Panc1 (cell line): Measurements from ENCODE around the gene CREB5. TPM values are rescaled to one million over a fixed set of nuclear protein-coding genes. Genes with fewer than 3 reads are reported as not detected.
A peak's percentile ranks its signal among the peaks of the same experiment; 100 is the strongest.

Experiments
- ATAC-seq: fragments of 200-7000 bp; cut with Tn5 transposase; 2 replicates; pipeline ENCODE4 v1.9.1; 2020; ENCODE audit warnings: mild to moderate bottlenecking, moderate library complexity
- BruUV-seq: library from RNA; stranded (reverse); fragments of 400-500 nt; replicated peaks from 2 replicates; lab custom pipeline; 2021; lab: Mats Ljungman, UMichigan
- CTCF ChIA-PET: fragments of 300-600 bp; sonication (Branson Sonifier 250); formaldehyde crosslinking; loops from one replicate; lab custom pipeline; 2022; ENCODE audit warnings: antibody characterized with exemption; lab: Charles Lee
- POLR2A ChIA-PET: fragments of 300-600 bp; sonication (Branson Sonifier 250); formaldehyde crosslinking; loops from one replicate; lab custom pipeline; 2022; ENCODE audit warnings: antibody characterized with exemption; lab: Charles Lee
- DNase-seq: peaks from one replicate; pipeline ENCODE4 v3.0.0-alpha.2; 2010; ENCODE audit warnings: low read depth, low spot score
- H3K27ac ChIP-seq: 2 replicates; pipeline ENCODE4 v1.5.1; 2011; ENCODE audit warnings: mild to moderate bottlenecking, low read length, inconsistent platforms
- H3K27me3 ChIP-seq: fragments of 200-500 bp; sonication (Bioruptor generic); 2 replicates; pipeline ENCODE4 v1.6.0; 2014; ENCODE audit warnings: low read length, inconsistent platforms; ENCODE audit not compliant: control insufficient read depth, insufficient read depth
- H3K36me3 ChIP-seq: fragments of 200-500 bp; sonication (Bioruptor generic); 2 replicates; pipeline ENCODE4 v1.5.1; 2014; ENCODE audit warnings: inconsistent platforms, mild to moderate bottlenecking, low read length, moderate library complexity; ENCODE audit not compliant: control insufficient read depth, insufficient read depth
- H3K4me1 ChIP-seq: 2 replicates; pipeline ENCODE4 v1.5.1; 2011; ENCODE audit warnings: inconsistent platforms, mild to moderate bottlenecking, low read length, moderate library complexity; ENCODE audit not compliant: control insufficient read depth, insufficient read depth
- H3K4me3 ChIP-seq, 2 experiments: 2 replicates each; pipeline ENCODE4 v1.5.1; 2011 to 2012; ENCODE audit warnings: low read depth in 2 of 2, low read length in 2 of 2, mild to moderate bottlenecking in 2 of 2, inconsistent platforms in 1 of 2, moderate library complexity in 1 of 2
- H3K9me3 ChIP-seq: fragments of 200-500 bp; sonication (Bioruptor generic); 2 replicates; pipeline ENCODE4 v1.5.1; 2014; ENCODE audit warnings: low read depth, mild to moderate bottlenecking, inconsistent platforms, low read length, moderate library complexity; ENCODE audit not compliant: control insufficient read depth, insufficient read depth
- POLR2AphosphoS5 ChIP-seq: IDR thresholded peaks from 2 replicates; pipeline ENCODE4 v1.6.1; 2012; ENCODE audit warnings: mild to moderate bottlenecking, low read depth, low read length, moderate library complexity
- SIN3A ChIP-seq: IDR thresholded peaks from 2 replicates; pipeline ENCODE4 v1.6.1; 2012; ENCODE audit warnings: low read depth, mild to moderate bottlenecking, low read length, moderate library complexity, borderline replicate concordance; ENCODE audit not compliant: insufficient read depth
- TCF7L2 ChIP-seq: IDR thresholded peaks from 2 replicates; pipeline ENCODE4 v1.6.1; 2011; ENCODE audit warnings: mild to moderate bottlenecking, low read depth, low read length, inconsistent platforms
- in situ Hi-C: cut with HindIII; loops from 2 replicates; pipeline ENCODE4 v1.10.0; 2016; ENCODE audit warnings: low sequenced_read_pairs, low pct_unique_long_range_greater_than_20kb
- intact Hi-C: fragments of 100-400 bp; cut with micrococcal nuclease; formaldehyde crosslinking; loops from one replicate; pipeline ENCODE4 v1.10.0; 2022; ENCODE audit not compliant: unreplicated experiment
- total RNA-seq: library from RNA; stranded (reverse); gene quantifications from one replicate; pipeline ENCODE4 v1.2.1, GENCODE V29; 2021; ENCODE audit not compliant: unreplicated experiment
- TF ChIP-seq, protein P1 (sequence below): fragments of 450-650 bp; IDR thresholded peaks from 2 replicates; pipeline ENCODE4 v1.5.1; 2017; ENCODE audit warnings: mild to moderate bottlenecking
- TF ChIP-seq, protein P2 (sequence below), 2 experiments: IDR thresholded peaks; 2 replicates each; pipeline ENCODE4 v1.6.1; 2011 to 2012; ENCODE audit warnings: low read depth in 2 of 2, control low read depth in 1 of 2, low read length in 1 of 2, mild to moderate bottlenecking in 1 of 2, moderate library complexity in 1 of 2; ENCODE audit not compliant: insufficient read depth in 1 of 2

The CREB5 gene
- total RNA-seq, 1 experiment from 2014 or later = 3.1 TPM

DNA sequence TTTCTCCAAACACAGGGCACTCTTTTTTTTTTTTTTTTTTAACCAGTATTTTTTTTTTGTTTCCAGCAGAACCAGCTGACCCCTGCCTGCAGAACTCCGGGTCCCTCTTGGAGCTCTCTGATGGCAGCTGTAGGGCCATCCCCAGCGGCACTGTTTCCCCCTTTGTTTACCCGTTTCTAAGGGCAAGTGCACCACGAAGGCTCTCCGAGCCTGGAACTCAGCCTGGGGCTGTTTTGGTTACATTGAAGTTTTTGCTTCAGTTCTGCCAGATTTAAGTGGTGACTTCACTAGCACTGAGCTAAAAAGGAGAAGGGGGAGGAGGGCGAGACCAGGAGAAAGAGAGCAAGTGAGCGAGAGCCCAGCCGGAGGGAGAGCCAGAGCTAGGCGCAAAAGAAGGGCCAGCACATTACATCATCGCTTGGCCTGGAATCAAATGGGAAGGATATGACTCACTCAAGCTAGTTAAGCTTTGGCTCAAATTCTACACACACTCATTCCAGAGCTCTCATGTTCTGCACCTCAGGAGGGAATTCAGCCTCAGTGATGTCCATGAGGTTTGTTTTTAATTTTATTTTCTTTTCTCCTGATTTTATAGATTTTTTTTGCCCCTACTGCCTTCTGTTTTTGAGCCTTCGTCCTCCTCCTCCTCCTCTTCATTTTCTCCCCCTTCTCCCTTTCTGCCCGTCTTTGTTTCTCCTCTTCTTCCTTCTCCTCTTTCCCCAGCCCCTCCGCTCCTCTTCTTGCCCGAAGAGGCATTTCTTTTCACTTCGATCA, 273.5 kb downstream of the CREB5 start:
- Histone ChIP-seq H3K4me3 (peak overlapping the region; percentile 47 to 74), H3K27ac (peak overlapping the region; percentile 84), H3K9me3 (no peaks in the 10 kb centered on the region), H3K4me1 (peaks cover 17% of the 10 kb centered on the region), H3K27me3 (no peaks in the 10 kb centered on the region), H3K36me3 (no peaks in the 10 kb centered on the region)
- peak; percentile 92 for DNase-seq
- ChIA-PET POLR2A (interaction anchor here (0.7 kb wide), 1 partner anchor 139 kb away, joined by 3 read pairs; no protein-coding TSS in a partner anchor), CTCF (interaction anchor here (0.6 kb wide), 1 partner anchor 47 kb away, joined by 11 read pairs; no protein-coding TSS in a partner anchor)
- in situ Hi-C loops = no loop called here
- intact Hi-C loops = no loop called here
- no peak for TF ChIP-seq SIN3A
- TF ChIP-seq TCF7L2 = no peak
- peak; percentile 35; the same call in 1 of the 2 replicates for TF ChIP-seq POLR2AphosphoS5
- no TSS peak for BruUV-seq
- ATAC-seq = peak; percentile 98

DNA sequence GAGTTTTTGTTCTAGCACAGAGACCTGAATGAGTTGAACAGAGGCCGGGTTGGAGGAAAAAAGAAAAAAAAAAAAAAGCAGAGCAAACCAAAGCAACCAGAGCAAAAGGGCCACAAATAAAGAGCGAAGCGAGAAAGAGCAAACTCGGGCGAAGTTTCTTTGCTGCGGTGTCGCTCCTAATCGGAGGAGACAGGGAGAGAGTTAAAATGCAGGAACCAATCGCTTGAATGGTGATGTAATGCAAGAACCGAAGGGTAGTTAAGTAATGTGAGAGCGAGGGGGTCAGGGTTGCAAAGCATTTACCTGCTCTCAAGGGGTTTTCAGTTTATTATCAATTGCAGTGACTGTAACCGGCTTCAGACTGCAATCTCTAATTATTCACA, 274.1 kb downstream of the CREB5 start:
- ATAC-seq = no peak
- H3K4me3 ChIP-seq = peak overlapping the region; percentile 47 to 74
- DNase-seq = peak; percentile 24
- no peaks in the 10 kb centered on the region for H3K27me3 ChIP-seq
- ChIA-PET CTCF (interaction anchor here (0.6 kb wide), 1 partner anchor 47 kb away, joined by 11 read pairs; no protein-coding TSS in a partner anchor), POLR2A (interaction anchor here (0.7 kb wide), 1 partner anchor 138 kb away, joined by 3 read pairs; no protein-coding TSS in a partner anchor)
- TSS peak; percentile 96 for BruUV-seq
- intact Hi-C loops = no loop called here
- H3K4me1 ChIP-seq = peaks cover 17% of the 10 kb centered on the region
- no peaks in the 10 kb centered on the region for H3K36me3 ChIP-seq
- in situ Hi-C loops = no loop called here
- peak overlapping the region; percentile 84 for H3K27ac ChIP-seq
- H3K9me3 ChIP-seq = no peaks in the 10 kb centered on the region
- TF ChIP-seq, protein P1, sequence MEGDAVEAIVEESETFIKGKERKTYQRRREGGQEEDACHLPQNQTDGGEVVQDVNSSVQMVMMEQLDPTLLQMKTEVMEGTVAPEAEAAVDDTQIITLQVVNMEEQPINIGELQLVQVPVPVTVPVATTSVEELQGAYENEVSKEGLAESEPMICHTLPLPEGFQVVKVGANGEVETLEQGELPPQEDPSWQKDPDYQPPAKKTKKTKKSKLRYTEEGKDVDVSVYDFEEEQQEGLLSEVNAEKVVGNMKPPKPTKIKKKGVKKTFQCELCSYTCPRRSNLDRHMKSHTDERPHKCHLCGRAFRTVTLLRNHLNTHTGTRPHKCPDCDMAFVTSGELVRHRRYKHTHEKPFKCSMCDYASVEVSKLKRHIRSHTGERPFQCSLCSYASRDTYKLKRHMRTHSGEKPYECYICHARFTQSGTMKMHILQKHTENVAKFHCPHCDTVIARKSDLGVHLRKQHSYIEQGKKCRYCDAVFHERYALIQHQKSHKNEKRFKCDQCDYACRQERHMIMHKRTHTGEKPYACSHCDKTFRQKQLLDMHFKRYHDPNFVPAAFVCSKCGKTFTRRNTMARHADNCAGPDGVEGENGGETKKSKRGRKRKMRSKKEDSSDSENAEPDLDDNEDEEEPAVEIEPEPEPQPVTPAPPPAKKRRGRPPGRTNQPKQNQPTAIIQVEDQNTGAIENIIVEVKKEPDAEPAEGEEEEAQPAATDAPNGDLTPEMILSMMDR = no peak

DNA sequence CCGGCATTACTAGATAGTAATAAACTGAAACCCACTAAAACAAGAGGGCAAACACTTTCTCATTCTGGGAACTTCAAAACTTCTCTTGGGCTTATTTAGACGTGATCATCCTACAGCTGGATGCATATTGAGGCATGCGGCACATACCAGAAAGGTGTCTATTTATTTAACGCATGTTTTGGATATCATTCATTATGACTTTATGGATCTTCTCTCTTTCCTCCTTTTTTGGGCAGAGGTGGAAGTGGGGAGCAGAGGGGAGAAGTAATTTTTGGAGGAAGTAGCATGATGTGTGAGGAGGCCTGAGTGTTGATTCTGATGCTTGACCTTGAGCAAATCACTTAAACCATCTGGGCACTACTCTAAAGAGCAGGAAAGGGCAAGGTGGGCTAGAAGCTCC, 275.2 kb downstream of the CREB5 start:
- H3K4me1 ChIP-seq = peaks cover 17% of the 10 kb centered on the region
- no peak overlapping the region for H3K27ac ChIP-seq
- TF ChIP-seq, protein P2, sequence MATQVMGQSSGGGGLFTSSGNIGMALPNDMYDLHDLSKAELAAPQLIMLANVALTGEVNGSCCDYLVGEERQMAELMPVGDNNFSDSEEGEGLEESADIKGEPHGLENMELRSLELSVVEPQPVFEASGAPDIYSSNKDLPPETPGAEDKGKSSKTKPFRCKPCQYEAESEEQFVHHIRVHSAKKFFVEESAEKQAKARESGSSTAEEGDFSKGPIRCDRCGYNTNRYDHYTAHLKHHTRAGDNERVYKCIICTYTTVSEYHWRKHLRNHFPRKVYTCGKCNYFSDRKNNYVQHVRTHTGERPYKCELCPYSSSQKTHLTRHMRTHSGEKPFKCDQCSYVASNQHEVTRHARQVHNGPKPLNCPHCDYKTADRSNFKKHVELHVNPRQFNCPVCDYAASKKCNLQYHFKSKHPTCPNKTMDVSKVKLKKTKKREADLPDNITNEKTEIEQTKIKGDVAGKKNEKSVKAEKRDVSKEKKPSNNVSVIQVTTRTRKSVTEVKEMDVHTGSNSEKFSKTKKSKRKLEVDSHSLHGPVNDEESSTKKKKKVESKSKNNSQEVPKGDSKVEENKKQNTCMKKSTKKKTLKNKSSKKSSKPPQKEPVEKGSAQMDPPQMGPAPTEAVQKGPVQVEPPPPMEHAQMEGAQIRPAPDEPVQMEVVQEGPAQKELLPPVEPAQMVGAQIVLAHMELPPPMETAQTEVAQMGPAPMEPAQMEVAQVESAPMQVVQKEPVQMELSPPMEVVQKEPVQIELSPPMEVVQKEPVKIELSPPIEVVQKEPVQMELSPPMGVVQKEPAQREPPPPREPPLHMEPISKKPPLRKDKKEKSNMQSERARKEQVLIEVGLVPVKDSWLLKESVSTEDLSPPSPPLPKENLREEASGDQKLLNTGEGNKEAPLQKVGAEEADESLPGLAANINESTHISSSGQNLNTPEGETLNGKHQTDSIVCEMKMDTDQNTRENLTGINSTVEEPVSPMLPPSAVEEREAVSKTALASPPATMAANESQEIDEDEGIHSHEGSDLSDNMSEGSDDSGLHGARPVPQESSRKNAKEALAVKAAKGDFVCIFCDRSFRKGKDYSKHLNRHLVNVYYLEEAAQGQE (IDR thresholded peaks at IDR 0.05; ENCODE audit: insufficient read depth in 1 of 2, low read depth in 2 of 2, low read length in 1 of 2) = no peak
- TF ChIP-seq POLR2AphosphoS5 (no peak), TCF7L2 (no peak), SIN3A (no peak)
- TF ChIP-seq, protein P1 = no peak
- DNase-seq = no peak
- H3K36me3 ChIP-seq = no peaks in the 10 kb centered on the region
- no TSS peak for BruUV-seq
- CTCF ChIA-PET = no interaction called here
- intact Hi-C loops (no loop called here), in situ Hi-C loops (no loop called here)
- no peaks in the 10 kb centered on the region for H3K27me3 ChIP-seq
- POLR2A ChIA-PET = no interaction called here
- no peaks in the 10 kb centered on the region for H3K9me3 ChIP-seq
- H3K4me3 ChIP-seq = peak overlapping the region in 1 of 2 experiments; percentile 74; a peak in 2 of 4 replicates
- ATAC-seq = no peak
